NT2/D1 (cell line): ENCODE measurements around the gene ENOX1.

Source experiments
- YY1 ChIP-seq: IDR thresholded peaks from 2 replicates; pipeline ENCODE4 v1.6.1; 2011; ENCODE audit not compliant: insufficient read length, insufficient read depth
- ZNF274 ChIP-seq: IDR thresholded peaks from 2 replicates; pipeline ENCODE4 v1.6.1; 2011; ENCODE audit warnings: mild to moderate bottlenecking, low read depth, low read length

DNA sequence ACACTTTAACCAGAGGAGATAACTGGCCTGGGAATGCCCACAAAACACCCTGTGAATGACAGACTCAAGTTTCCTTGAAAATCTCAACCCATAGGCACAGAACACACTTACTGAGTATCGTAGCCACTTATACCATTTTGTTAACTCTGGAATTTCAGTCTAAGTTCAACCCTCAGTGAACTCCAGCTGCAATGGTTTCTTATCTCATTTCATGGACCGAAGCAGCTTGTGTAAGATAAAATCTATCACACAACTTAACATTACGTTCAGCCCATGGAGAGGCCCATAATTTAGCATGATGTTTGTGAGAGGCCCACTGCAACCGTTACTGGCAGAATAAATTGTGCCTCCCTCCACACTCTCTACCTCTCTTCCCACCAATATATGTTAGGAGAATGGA, 440.3 kb downstream of the ENOX1 start:
- TF ChIP-seq ZNF274 (no peak), YY1 (no peak)
